ENCODE measurements around the gene DOCK8. TPM values are rescaled to one million over a fixed set of nuclear protein-coding genes. Genes with fewer than 3 reads are reported as not detected.

The DOCK8 gene
- total RNA-seq, 2 donors from 2014 or later, result 143 to 174 TPM

DNA sequence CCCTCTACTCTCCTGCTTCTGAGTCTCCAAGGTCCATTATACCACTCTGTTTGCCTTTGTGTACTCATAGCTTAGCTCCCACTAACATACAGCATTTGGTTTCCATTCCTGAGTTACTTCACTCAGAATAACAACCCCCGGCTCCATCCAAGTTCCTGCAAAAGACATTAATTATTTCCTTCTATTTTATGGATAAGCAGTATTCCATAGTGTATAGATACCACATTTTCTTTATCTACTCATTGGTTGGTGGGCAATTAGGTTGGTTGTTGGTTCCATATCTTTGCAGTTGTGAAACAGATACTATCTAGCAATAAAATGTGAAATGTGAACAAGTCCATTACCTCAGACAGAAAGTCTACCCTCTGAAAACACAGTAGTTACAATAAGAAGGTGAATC lies 110.3 kb downstream of the DOCK8 start:
- Mint-ChIP-seq H3K36me3 (peaks cover 6% of the 10 kb centered on the region), H3K27ac (no peak overlapping the region)

DNA sequence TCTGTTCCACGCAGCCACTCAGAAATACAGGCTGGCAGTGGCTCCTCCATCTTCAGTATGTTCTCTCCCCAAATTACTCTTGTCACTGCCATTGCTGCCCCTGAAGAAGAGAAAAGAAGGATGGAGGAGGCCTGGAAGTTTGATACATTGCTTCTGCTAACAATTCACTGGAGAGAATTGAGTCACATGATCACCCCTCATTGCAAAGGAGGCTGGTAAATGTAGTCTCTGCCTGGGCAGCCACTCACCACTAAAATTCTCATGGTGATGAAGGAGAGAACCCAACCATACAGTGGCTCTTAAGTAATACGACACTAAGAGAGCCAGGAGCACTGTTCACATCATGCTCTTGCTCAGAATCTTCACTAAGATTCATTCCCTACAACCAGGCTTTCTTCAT lies 112.0 kb downstream of the DOCK8 start:
- Mint-ChIP-seq H3K36me3 (peaks cover 14% of the 10 kb centered on the region), H3K9me3 (no peaks in the 10 kb centered on the region), H3K27me3 (no peaks in the 10 kb centered on the region), H3K4me3 (no peak overlapping the region), H3K27ac (peak overlapping the region; percentile 14 to 36), H3K4me1 (ENCODE audit: low read depth in 2 of 2) (peaks cover 0 to 3% of the 10 kb centered on the region in 2 donors)
- ATAC-seq, result no peak
- no peak for DNase-seq (ENCODE audit: low spot score)

More for the DNA sequence above, 110.3 kb downstream of the DOCK8 start:
- Mint-ChIP-seq H3K4me1 (ENCODE audit: low read depth in 2 of 2) (peaks cover 0 to 3% of the 10 kb centered on the region in 2 donors), H3K9me3 (no peaks in the 10 kb centered on the region), H3K27me3 (no peaks in the 10 kb centered on the region), H3K4me3 (no peak overlapping the region)
- DNase-seq (ENCODE audit: low spot score), result no peak
- ATAC-seq, result no peak

DNA sequence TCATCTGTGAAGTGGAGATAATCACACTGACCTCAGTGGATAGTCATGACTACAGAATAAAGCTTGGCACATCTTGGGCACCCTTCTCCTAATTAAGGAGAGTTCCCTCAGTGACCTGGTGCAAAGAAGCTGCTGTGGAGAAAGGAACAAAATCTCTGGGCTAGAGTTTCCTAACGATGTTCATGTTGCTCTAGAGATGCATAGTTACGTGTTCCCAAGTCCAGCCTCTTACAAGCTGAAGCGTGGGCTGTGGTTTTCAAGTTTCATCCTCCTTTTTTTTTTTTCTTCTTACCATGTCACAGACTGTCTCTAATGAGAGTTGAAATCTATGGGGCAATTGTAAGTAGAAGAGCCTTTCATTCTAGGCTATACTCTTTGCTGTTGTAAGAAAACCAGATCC lies 113.8 kb downstream of the DOCK8 start:
- Mint-ChIP-seq H3K27me3 (no peaks in the 10 kb centered on the region), H3K4me3 (no peak overlapping the region), H3K9me3 (no peaks in the 10 kb centered on the region), H3K4me1 (ENCODE audit: low read depth in 2 of 2) (peaks cover 0 to 2% of the 10 kb centered on the region in 2 donors), H3K36me3 (peaks cover 14% of the 10 kb centered on the region), H3K27ac (no peak overlapping the region)
- ATAC-seq (no peak), DNase-seq (ENCODE audit: low spot score) (no peak)

DNA sequence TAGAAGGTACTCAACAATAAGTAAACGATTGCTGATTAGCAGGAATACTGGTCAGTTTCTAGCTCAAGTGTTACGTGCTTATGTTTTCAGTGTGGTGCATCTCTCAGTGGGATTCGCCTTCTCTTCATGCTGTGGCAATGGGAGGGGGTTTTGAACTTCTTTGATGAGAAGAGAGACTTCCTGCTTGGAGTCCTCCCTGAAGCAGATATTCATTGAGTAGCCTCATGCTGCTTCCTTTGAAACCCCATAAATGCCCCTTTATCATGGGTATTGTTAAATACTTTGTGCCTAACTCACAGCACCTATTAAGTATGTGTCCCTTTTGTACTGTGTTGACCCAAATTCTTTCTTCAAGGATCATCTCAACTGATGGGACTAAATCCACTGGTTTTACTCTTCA lies 116.5 kb downstream of the DOCK8 start:
- Mint-ChIP-seq H3K9me3 (no peaks in the 10 kb centered on the region), H3K4me3 (no peak overlapping the region), H3K27ac (no peak overlapping the region), H3K27me3 (no peaks in the 10 kb centered on the region), H3K36me3 (peaks cover 22% of the 10 kb centered on the region), H3K4me1 (ENCODE audit: low read depth in 2 of 2) (peaks cover 0 to 3% of the 10 kb centered on the region in 2 donors)
- ATAC-seq (no peak), DNase-seq (ENCODE audit: low spot score) (no peak)

DNA sequence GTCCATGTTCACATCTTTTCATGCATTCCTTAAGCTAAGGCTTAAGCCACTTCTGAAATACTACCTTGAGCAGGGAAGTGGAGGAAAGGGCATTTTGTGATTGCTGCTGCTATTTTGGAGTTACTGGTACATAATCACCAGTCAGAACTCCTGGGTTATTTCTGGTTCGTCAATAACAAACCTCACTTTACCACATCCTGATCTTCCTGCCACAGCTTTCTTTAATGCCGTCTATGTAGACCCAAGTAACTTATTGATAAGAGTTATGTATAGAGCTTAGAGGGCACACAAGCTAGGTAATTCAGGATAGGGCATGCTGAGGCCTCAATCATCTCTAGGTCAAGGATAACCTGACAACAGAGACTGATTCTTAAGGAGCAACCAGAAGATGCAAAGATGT lies 120.7 kb downstream of the DOCK8 start:
- DNase-seq (ENCODE audit: low spot score) (no peak), ATAC-seq (no peak)
- Mint-ChIP-seq H3K4me3 (no peak overlapping the region), H3K4me1 (ENCODE audit: low read depth in 2 of 2) (peaks cover 0 to 3% of the 10 kb centered on the region in 2 donors), H3K9me3 (no peaks in the 10 kb centered on the region), H3K36me3 (peaks cover 30% of the 10 kb centered on the region), H3K27ac (peak overlapping the region in 1 of 2 donors; percentile 39), H3K27me3 (no peaks in the 10 kb centered on the region)

DNA sequence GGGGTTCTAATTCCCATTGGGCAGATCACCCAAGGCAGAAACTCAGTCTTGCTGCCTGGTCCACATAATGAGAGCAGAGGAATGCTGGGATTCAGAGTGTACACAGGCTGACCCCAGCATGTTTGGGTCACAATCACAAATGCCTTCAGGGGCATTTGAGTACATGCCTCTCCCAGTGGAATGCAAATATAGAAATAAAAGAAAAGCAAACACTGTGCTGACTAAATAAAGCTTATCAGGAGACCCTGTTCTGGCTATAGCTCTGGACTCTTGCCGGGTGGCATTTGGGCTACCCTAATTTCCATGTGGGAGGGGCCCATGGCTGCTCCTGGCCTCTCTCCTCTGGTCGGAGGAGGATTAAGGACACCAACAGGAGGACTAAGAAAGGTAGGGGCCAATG lies 121.4 kb downstream of the DOCK8 start:
- no peak for DNase-seq (ENCODE audit: low spot score)
- Mint-ChIP-seq H3K4me3 (no peak overlapping the region), H3K27ac (no peak overlapping the region), H3K27me3 (no peaks in the 10 kb centered on the region), H3K9me3 (no peaks in the 10 kb centered on the region), H3K4me1 (ENCODE audit: low read depth in 2 of 2) (peaks cover 0 to 3% of the 10 kb centered on the region in 2 donors), H3K36me3 (peaks cover 28% of the 10 kb centered on the region)
- no peak for ATAC-seq

DNA sequence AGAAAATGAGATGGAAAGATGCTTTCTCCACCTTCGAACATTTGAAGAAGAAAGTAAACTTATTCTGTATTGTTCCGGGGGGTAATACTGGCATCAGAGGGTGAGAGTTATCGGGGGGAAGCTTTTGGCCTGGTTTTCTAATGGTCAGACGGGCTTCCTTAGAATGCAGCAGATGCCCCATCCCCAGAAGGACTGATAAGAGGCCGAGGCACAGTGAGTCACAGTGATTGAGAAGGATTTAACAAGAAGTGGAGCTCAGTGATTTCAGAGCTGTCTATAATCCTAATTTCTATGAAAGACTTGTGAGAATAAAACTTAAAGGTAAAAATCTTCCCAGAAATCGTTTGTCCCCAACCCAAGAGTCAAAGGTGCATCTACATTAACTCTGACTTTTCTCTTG lies 123.9 kb downstream of the DOCK8 start:
- peaks cover 0 to 3% of the 10 kb centered on the region in 2 donors for H3K4me1 Mint-ChIP-seq (ENCODE audit: low read depth in 2 of 2)
- no peaks in the 10 kb centered on the region for H3K9me3 Mint-ChIP-seq
- no peak for DNase-seq (ENCODE audit: low spot score)
- H3K36me3 Mint-ChIP-seq, result peaks cover 26% of the 10 kb centered on the region
- no peak overlapping the region for H3K27ac Mint-ChIP-seq
- no peak for ATAC-seq
- no peaks in the 10 kb centered on the region for H3K27me3 Mint-ChIP-seq
- H3K4me3 Mint-ChIP-seq, result no peak overlapping the region

DNA sequence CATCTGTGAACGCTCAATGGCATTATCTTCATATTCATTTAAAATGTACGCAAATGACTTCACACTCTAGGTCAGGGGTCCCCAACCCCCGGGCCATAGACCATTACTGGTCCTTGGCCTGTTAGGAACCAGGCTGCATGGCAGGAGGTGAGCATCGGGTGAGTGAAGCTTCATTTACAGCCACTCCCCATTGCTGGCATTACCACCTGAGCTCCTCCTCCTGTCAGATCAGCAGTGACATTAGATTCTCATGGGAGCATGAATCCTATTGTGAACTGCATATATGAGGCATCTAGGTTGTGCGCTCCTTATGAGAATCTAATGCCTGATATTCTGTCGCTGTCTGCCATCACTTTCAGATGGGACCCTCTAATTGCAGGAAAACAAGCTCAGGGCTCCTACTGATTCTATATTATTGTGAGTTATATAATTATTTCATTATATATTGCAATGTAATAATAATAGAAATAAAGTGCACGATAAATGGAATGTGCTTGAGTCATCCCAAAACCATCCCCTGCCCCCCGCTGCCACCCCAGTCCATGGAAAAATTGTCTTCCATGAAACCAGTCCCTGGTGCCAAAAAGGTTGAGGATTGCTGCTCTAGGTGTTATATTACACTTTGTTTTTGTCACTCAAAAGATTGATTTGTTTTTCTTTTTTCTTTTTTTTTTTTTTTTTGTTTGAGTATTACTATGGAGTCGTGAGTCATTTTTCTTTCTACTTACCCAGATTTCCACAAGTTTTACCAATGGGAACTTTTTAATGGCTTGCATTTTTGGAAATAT lies 127.2 kb downstream of the DOCK8 start:
- Mint-ChIP-seq H3K9me3 (no peaks in the 10 kb centered on the region), H3K4me1 (ENCODE audit: low read depth in 2 of 2) (peaks cover 0 to 2% of the 10 kb centered on the region in 2 donors), H3K27me3 (no peaks in the 10 kb centered on the region), H3K4me3 (no peak overlapping the region), H3K36me3 (peaks cover 22% of the 10 kb centered on the region), H3K27ac (no peak overlapping the region)
- ATAC-seq, result no peak
- DNase-seq (ENCODE audit: low spot score), result no peak

DNA sequence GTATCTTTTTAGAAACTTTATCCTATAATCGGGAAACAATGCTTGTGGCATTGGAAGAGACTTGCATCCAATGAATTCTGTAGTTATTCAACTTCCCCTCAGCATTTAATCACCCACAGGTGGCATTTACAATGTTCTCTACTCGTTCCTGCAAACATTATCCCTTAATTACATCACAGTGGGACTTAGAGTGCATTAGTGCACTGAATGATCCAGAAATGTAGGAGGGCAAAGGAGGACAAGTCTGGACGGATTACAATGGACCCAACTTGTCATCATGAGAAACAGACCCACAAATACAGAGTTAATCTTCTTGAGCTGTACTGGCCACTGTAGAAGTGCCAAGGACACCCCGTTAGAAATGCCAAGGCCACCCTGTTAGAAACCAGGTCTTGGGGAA lies 129.1 kb downstream of the DOCK8 start:
- DNase-seq (ENCODE audit: low spot score) (no peak), ATAC-seq (no peak)
- Mint-ChIP-seq H3K36me3 (peaks cover 18% of the 10 kb centered on the region), H3K27me3 (no peaks in the 10 kb centered on the region), H3K27ac (no peak overlapping the region), H3K4me3 (no peak overlapping the region), H3K4me1 (ENCODE audit: low read depth in 2 of 2) (peaks cover 0 to 2% of the 10 kb centered on the region in 2 donors), H3K9me3 (no peaks in the 10 kb centered on the region)

DNA sequence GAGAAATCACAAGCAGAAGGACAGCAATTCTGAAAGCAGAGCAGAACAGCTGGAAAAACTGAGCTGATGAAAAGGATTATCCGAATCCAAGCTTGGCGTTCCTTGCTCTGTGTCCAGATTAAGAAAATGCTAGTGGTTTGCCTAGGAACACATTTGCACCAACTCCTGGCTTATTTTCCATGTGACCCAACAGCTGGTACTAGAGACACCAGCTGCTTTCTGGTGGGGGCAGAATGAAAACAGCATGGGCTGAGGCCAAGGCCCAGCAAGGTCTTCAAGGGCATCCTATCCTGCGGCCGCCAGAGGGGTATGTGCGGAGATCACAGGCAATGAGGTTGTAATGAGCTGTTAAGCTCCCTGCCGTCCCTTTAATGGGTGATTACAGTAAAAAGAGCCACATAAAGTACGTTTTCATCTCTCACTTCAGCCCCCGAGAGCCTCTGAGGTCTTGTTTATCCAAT lies 131.5 kb downstream of the DOCK8 start:
- Mint-ChIP-seq H3K4me1 (ENCODE audit: low read depth in 2 of 2) (peaks cover 11 to 13% of the 10 kb centered on the region in 2 donors), H3K27me3 (no peaks in the 10 kb centered on the region), H3K27ac (no peak overlapping the region), H3K36me3 (peaks cover 20% of the 10 kb centered on the region), H3K9me3 (no peaks in the 10 kb centered on the region), H3K4me3 (no peak overlapping the region)
- ATAC-seq, result no peak
- no peak for DNase-seq (ENCODE audit: low spot score)

DNA sequence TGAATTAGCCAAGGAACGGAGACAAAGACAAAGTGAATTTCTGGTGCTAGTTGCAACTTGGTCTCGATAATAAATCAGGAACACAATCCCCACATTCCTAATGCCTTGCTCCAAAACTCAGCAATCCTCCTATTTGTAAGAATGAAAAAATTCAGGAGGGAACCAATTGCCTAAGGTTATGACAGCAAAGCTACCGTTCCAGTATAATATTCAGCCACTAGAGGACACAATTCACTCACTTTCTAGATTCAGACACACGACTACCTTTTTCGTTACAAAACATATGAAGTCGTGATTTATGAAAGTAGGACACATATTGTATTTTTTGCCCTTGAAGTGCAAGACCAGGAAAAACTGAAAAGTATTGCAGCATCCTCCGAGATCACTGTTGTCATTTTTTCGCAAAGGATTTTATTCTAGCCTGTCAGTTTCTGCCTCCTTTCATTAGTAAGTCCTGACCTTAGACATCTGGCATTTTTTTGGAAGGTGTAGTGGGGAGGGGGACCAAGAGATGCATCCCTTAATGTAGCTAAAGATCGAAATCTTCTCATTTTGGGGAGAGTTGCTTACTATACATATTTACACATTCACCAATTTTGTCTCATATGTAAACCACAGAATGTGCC lies 133.1 kb downstream of the DOCK8 start:
- Mint-ChIP-seq H3K4me3 (no peak overlapping the region), H3K36me3 (peaks cover 17% of the 10 kb centered on the region), H3K27me3 (no peaks in the 10 kb centered on the region), H3K27ac (no peak overlapping the region), H3K4me1 (ENCODE audit: low read depth in 2 of 2) (peaks cover 11 to 20% of the 10 kb centered on the region in 2 donors), H3K9me3 (no peaks in the 10 kb centered on the region)
- DNase-seq (ENCODE audit: low spot score), result no peak
- no peak for ATAC-seq

DNA sequence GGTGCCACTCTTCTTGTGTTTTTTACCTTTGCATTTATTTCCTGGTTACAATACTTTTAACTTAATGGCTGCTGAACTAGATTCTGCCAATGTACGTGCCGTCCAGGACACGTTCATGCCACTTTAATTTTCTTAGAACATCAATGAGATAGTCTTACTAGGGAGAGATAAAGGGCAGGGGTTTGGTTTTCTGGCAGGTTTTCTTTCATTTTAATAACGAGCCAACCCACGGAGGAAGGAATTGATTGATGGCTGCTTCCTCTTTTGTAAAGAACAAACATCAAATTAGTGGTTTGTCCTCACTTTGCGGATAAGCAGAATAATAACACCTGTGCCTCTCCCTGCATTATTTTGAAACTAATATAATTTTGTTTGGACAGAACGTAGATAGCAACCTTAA lies 135.7 kb downstream of the DOCK8 start:
- no peaks in the 10 kb centered on the region for H3K9me3 Mint-ChIP-seq
- peaks cover 12% of the 10 kb centered on the region for H3K36me3 Mint-ChIP-seq
- no peak overlapping the region for H3K4me3 Mint-ChIP-seq
- DNase-seq (ENCODE audit: low spot score), result no peak
- H3K27me3 Mint-ChIP-seq, result no peaks in the 10 kb centered on the region
- peaks cover 17 to 24% of the 10 kb centered on the region in 2 donors for H3K4me1 Mint-ChIP-seq (ENCODE audit: low read depth in 2 of 2)
- peak overlapping the region; percentile 69 to 84 for H3K27ac Mint-ChIP-seq
- ATAC-seq, result no peak

DNA sequence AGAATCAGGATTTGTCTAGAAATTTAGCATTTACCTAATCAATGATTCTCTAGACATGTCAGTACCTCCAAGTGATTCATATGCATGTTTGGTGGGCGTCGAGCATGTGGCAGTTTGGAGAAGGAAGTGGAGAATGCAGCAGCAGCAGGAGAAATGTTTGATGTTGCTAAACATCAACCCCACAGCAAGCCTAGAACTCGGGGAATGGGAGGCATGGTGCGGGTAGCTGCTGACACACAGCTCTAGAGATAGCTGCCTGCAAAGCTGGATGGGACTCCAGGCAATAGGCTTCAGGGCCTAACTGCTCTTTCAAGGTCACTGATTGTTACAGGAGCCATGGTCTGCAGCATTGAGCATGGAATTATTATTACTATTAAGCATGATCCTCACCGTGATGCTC lies 137.3 kb downstream of the DOCK8 start:
- Mint-ChIP-seq H3K27me3 (no peaks in the 10 kb centered on the region), H3K36me3 (peaks cover 12% of the 10 kb centered on the region), H3K4me1 (ENCODE audit: low read depth in 2 of 2) (peaks cover 22 to 24% of the 10 kb centered on the region in 2 donors), H3K4me3 (no peak overlapping the region), H3K9me3 (no peaks in the 10 kb centered on the region), H3K27ac (peak overlapping the region in 1 of 2 donors; percentile 19)
- DNase-seq (ENCODE audit: low spot score) (no peak), ATAC-seq (no peak)

DNA sequence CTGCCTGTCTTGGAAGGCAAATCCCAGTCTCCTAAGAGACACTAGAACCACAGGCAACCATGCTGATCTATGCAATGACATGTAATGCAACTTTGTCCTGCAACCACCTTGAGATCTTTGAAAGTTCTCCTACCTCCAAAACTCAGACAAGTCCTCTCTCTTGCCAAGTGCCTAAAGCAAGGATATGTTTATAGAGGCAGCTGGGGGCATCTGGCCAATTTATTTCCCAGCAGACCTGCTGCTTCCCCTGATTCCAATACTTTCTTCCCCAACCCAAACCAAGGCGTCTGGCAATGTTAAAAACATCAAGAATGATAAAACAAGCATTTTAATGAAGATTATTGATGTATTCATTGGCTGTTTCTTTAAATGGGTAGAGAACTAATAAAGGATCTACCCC lies 138.4 kb downstream of the DOCK8 start:
- Mint-ChIP-seq H3K4me1 (ENCODE audit: low read depth in 2 of 2) (peaks cover 22 to 24% of the 10 kb centered on the region in 2 donors), H3K27ac (peak overlapping the region in 1 of 2 donors; percentile 79), H3K9me3 (no peaks in the 10 kb centered on the region), H3K36me3 (peaks cover 12% of the 10 kb centered on the region), H3K27me3 (no peaks in the 10 kb centered on the region), H3K4me3 (no peak overlapping the region)
- ATAC-seq, result no peak
- DNase-seq (ENCODE audit: low spot score), result no peak
